ENCODE measurements around the gene TBCB. TPM values are rescaled to one million over a fixed set of nuclear protein-coding genes. Genes with fewer than 3 reads are reported as not detected.

Gene TBCB
- total RNA-seq, 1 donor from 2014 or later, result 496 TPM

DNA sequence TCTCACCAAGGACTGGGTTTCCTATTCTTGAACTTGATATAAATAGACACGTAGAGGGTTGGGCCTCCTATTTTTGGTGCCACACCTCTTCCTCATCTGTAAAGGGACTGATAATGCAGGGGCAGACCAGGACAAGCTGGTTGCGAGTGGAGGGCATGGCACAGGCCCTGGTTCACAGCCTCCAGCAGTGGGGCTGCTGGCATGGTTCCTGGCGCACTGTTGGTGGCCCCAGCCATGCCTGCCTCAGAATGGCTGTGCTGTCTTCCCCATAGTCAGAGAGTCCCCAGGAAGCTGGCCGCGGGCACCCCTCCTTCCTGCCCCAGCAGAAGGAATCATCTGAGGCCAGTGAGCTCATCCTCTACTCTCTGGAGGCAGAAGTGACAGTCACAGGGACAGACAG, 14.8 kb upstream of the TBCB start:
- DNase-seq (ENCODE audit: low spot score in 2 of 2), result no peak
- no peak for FAIRE-seq

DNA sequence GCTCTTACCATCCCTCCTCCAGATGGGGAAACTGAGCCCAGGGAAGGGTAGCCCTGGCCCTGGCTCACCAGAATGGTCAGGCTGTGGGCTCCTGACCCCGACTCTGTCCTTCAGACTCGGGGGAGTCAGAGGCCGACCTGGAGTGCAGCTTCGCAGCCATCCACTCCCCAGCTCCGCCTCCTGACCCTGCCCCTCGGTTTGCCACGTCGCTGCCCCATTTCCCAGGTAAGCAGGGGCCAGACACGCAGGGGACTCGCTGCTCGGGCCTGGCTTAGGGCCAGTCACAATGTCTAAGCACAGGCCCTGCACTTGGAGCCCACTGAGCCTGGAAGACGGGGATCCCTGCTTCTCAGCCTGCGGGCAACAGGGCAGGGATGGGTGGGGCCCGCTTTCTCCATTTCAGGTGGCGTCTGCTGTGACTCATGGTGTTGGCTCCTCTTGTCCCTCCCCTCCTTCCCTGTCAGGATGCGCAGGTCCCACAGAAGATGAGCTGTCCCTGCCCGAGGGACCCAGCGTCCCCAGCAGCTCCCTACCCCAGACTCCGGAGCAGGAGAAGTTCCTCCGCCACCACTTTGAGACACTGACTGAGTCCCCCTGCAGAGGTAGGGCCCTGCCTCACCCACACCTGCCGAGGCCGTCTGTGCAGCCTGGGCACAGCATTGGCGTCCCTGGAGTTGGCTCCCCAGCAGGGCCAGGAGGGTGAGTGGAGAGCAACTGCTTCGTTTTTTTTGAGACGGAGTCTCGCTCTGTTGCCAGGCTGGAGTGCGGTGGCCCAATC, 13.5 kb upstream of the TBCB start:
- FAIRE-seq (no peak), DNase-seq (ENCODE audit: low spot score in 2 of 2) (no peak)

DNA sequence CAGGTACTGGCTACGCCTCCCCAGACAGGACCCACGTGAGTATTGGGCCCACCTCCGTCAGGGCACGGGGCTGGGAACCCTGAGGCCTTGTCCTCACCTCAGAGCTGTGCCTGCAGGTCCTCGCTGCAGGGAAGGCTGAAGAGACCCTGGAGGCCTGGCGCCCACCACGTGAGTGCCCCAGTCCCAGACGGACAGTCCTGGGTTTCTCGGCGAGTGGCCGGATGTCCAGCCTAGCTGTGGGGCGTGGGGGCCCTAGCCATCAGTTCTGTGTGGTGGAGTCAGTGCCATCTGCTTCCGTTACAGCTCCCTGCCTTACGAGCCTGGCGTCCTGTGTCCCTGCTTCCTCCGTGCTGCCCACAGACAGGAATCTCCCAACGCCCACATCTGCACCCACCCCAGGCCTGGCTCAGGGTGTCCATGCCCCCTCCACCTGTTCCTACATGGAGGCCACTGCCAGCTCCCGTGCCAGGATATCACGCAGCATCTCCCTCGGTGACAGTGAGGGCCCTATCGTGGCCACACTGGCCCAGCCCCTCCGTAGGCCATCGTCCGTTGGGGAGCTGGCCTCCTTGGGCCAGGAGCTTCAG, 12.1 kb upstream of the TBCB start:
- DNase-seq (ENCODE audit: low spot score in 2 of 2), result no peak
- no peak for FAIRE-seq

DNA sequence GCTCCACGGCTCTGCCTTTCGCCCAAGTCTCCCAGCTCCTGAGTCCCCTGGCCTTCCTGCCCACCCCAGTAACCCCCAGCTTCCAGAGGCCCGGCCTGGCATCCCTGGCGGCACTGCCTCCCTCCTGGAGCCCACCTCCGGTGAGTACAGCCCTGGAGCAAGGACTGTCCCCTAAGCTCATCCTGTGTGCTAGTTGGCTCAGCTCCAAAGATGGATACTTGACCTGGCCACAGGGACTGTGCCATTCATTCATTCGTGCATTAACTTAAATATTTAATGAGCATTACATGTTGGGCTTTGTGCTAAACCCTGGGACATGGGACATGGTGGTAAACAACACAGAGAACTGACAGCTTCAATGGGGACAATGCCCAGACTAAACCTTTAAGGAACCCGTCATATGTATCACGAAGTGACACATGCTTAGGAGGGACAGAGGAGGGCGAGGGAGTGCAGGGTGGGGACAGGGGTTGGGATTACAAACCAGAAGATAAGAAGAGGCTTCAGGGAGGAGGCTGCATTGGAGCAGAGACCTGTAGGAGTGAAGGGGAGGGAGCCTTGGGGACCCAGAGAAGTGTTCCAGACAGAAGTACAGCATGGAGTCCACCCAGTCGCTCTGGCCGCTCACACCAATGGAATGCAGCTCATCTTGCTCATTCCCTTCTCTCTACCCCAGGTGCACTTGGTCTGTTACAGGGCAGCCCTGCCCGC, 11.3 kb upstream of the TBCB start:
- FAIRE-seq, result no peak

DNA sequence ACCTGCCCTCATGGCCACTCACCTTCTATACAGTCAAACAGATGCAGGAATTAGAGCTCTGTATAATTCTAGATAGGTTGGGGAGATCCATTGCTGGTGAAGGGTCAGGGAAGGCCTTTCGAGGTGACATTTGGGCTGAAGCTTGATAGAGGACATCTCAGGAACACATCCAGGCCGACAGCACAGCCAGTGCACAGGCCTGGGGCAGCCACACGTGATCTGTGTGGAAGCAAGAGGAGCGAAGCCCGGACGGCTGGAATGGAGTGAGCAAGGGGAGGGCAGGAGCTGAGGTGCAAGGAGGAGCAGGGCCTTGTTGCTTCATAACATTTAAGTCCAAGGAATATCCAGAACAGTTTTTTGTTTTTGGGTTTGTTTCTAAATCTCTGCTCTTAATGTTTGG, 8.8 kb upstream of the TBCB start:
- DNase-seq (ENCODE audit: low spot score in 2 of 2) (no peak), FAIRE-seq (no peak)

More for the DNA sequence above, 11.3 kb upstream of the TBCB start:
- no peak for DNase-seq (ENCODE audit: low spot score in 2 of 2)

DNA sequence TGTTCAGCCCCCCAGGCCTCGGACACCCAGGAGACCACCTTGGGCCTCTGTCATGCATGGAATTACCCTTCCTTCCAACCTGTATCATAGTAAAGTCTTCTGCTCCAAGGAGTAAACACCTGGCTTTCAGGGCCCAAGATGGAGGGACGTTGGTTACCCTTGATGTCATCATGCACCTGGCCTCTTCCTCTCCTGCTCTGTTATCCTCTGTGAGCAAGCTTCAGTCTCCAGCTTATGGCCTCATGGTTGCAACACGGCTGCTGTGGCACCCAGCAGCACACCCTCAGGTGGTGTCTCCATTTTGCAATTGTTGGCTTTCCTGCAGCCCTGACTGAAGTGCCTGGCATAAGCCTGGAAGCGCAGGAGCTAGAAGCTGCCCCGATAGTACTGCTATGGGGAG, 8.3 kb upstream of the TBCB start:
- DNase-seq (ENCODE audit: low spot score in 2 of 2), result no peak
- FAIRE-seq, result no peak

DNA sequence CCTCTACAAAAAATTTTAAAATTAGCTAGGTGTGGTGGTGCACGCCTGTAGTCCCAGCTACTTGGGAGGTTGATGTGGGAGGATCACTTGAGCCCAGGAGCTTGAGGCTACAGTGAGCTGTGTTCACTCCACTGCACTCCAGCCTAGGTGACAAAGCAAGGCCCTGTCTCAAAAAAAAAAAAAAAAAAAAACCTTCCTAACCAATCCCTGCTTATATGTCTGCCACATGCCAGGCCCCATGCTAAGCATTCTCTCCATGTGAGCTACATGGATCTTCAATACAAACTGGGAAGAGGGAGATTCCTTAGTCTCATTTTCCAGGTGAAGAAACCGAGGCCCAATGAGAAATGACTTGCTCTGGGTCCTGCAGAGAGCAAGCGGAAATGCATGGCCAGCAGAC, 6.6 kb upstream of the TBCB start:
- DNase-seq (ENCODE audit: low spot score in 2 of 2) (no peak), FAIRE-seq (no peak)

DNA sequence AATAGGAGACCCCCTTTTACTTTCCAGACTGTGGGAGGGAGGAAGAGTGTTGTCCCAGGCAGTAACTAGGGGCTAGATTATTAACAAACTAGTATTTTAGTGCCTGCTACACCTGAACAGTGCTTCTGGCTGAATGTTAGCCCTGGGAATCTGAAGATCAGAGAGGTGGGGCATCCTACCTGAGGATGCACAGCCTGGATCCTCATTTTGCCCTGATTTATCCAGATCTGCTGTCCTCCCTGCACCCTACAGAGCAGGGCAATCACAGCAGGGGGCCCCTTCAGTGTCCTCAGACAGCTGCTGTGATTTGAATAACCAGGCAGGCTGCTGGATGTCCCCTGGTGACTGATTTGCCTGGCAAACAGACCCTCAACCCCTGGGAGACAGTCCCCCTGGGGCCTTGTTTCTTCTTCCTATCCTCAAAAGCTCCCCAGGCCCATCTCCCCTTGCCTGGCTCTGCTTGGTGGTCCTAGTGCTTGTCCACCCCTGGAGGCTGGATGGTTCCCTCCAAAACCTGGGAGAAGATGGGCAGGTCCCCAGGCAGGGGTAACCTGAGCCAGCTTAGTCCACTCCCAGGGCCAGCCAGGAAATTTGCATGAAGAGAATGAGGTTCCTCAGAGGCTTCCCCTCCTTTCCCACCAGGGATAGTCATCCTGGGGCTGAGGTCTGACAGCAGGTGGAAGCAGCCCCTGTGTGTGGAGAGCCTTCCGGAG, 4.6 kb upstream of the TBCB start, which contains the start of gene OVOL3:
Gene OVOL3, plus strand, starts transcription at position 657 of the 713 bp plus-strand sequence. CDS start 60 bp downstream, outside the sequence.
- DNase-seq (ENCODE audit: low spot score in 2 of 2), result no peak
- no peak for FAIRE-seq

DNA sequence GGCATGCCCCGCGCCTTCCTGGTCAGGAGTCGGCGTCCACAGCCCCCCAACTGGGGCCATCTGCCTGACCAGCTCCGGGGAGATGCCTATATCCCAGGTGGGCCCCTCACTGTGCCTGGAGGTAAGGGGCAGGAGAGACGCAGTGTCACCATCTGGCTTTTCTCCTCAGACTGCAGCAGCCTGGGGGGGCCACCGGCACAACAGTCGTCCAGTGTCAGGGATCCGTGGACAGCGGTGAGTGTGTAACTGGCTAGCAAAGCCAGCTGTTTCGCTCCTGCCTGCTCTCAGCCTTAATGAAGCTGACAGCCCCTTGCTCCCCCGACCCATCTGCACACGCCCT, 4.1 kb upstream of the TBCB start:
- no peak for FAIRE-seq
- DNase-seq (ENCODE audit: low spot score in 2 of 2), result no peak

DNA sequence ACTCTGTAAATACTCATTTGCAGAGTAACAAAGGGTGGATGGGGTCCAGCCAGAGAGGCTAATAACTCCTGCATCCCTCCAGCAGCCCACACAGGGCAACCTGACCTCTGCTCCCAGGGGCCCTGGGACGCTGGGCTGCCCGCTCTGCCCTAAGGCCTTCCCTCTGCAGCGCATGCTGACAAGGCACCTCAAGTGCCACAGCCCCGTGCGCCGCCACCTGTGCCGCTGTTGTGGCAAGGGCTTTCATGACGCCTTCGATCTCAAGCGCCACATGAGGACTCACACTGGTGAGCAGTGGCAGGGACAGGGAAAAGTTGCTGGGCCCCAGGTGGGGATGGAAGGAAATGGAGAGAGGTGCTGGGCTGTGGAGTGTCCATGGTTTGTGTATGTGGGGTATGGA, 2.6 kb upstream of the TBCB start:
- DNase-seq (ENCODE audit: low spot score in 2 of 2) (no peak), FAIRE-seq (no peak)

DNA sequence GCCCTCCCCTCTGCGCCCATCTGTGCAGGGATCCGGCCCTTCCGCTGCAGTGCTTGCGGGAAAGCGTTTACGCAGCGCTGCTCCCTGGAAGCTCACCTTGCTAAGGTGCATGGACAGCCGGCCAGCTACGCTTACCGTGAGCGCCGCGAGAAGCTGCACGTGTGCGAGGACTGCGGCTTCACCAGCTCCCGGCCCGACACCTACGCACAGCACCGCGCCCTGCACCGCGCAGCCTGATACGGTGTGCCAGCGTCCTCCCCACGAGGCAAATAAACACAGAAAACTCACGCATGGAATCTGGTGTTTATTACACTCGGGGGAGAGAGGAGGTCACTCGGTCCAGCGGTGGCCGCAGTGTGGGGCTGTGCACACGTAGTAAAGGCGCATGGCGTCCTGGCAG, 1.8 kb upstream of the TBCB start:
- DNase-seq (ENCODE audit: low spot score in 2 of 2) (no peak), FAIRE-seq (no peak)

DNA sequence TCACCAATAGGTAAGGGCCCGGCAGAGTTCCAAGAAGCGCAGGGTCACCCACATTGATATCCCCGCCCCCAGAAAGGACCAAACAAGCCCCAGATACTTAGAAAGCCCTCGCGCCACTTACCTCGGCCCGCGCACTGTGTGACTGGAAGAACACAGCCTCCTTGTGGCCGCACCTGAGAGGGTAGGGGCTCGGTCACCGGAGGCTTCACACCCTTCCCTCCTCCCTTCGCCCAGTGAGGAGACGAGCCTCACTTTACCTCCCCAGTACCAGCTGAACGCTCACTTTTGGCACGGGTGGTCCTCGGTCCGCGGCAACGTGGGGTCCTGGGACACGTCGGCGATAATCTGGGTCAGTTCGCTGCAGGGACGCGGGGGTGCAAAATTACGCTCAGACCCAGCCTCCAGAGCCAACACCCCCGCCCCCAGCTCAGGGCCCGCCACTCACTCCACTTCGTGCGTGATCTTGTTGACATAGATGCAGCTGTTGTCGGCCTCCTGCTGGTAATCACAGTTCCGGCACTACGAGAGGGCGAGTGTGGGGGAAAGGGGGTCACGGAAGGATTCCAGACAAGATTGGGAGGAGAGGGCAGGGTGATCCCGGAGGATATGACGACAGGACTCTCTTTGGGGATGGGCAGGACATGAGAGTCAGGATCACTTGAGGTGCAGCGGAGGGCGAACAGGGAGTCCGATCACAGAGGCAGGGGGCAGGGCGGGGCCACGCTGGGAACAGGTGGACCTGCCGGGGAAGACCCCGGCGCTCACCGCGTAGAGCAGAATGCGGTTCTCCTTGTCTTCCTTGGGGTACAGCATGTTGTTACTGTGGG, 1.2 kb upstream of the TBCB start:
- DNase-seq (ENCODE audit: low spot score in 2 of 2) (peak in 1 of 2 donors; percentile 48), FAIRE-seq (no peak)

DNA sequence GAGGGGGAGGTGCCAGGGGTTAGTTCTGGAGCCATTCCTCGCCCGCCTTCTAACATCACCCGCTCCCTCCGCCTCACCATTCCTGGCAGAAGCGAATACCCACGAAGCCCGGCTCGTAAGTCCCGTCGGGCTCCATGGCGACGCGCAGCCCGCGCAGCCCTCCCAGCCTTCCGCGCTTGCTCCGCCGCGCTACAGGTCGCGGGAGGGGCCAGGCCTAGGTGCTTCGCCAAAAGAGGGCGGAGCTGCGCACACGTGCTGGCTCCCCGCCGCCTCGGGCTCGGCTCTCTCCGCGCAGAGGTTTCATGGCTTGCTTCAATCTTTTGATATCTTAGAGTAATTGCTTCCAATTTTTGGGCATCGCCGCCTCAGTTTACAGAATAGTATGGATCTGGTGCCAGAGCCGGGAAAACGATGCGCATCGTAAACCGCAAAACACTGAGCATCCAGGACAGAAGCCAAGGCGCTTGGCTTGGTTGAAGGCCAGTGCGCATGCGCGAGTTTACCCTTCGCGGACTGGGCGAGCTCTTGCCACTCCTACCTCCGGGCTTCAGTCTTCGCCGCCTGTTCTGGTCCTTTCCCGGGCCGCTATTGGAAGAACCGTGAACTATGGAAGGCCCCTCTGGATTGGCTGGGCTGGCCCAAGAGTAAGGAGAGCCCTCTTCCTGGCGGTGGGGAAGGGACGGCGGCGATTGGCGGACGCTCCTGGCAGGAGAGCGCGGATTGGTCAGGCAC, 381 bp upstream of the TBCB start, which contains the start of gene POLR2I:
Gene POLR2I, minus strand, starts transcription at position 155 of the 732 bp plus-strand sequence. Its CDS starts 19 bp downstream, at position 136.
- DNase-seq (ENCODE audit: low spot score in 2 of 2), result peak; percentile 98 to 99
- peak; percentile 79 for FAIRE-seq

DNA sequence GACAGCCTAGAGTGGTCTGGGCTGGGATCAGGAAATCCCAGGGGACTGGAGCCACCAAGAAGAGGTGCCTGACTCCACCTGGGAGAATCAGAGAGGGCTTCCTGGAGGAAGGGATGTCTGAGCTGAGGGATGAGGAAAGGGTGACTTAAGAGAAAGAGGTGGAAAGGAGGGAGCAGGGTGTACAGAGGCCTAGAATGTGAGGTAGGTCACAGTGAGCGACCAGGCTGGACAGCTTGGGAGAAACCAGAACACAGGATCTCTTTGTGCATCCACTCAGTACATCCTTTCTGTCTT, 1.0 kb downstream of the TBCB start:
- DNase-seq (ENCODE audit: low spot score in 2 of 2) (no peak), FAIRE-seq (no peak)

DNA sequence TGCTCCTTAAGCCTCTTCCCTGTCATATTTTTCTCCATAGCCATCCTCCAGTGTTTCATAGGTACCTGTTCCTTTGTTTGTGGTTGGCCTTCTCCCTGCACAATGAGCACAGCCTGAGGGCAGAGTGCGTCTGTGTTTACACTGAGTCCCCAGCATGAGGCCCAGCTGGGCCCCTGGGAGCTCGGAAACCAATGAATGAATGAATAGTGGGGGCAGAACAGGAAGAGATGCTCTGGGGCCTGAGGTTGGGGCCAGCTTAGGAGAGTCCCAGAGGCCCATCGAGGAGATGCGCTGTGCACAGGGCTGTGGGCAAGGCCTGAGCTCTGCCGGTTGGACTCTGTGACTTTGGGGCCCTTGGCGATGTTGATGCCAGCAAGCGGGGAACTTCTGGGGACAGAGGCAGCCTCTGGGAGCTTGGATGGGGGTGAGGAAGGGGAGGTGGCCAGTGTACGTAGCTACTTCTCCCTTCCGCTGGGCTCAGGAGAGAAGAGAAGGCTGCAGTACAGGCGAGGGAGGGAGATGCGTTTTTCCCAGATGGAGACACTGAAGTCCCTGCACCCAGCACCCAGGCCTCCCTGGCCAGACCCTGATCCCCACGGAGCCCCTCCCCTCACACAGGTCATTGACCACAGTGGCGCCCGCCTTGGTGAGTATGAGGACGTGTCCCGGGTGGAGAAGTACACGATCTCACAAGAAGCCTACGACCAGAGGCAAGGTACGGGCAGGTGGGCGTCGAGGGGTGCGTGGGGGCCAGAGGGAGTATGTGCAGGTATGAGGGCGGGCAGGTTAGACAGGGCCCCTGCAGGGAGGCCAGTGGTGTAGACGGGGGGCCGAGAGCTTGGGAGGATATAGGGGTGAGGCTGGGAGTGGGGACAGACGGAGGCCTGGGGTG, 5.1 kb downstream of the TBCB start:
- FAIRE-seq (no peak), DNase-seq (ENCODE audit: low spot score in 2 of 2) (no peak)

DNA sequence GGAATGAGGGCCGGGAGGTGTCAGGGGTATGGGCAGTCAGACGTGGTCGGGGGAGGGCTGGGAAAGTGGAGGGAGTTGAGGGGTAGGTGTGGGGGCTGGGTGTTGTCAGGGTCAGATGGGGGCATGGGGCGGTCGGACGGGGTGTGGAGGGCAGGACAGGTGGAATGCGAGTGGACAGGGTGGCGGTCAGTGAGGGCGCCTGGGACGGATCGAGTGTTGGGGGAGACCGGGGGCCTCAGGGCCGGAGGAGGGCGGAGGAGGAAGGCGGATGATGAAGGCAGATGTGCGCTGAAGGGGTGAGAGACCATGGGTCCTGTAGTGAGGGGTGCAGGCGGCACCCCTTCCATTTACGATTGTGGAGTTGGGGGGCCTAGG, 5.7 kb downstream of the TBCB start:
- no peak for FAIRE-seq

DNA sequence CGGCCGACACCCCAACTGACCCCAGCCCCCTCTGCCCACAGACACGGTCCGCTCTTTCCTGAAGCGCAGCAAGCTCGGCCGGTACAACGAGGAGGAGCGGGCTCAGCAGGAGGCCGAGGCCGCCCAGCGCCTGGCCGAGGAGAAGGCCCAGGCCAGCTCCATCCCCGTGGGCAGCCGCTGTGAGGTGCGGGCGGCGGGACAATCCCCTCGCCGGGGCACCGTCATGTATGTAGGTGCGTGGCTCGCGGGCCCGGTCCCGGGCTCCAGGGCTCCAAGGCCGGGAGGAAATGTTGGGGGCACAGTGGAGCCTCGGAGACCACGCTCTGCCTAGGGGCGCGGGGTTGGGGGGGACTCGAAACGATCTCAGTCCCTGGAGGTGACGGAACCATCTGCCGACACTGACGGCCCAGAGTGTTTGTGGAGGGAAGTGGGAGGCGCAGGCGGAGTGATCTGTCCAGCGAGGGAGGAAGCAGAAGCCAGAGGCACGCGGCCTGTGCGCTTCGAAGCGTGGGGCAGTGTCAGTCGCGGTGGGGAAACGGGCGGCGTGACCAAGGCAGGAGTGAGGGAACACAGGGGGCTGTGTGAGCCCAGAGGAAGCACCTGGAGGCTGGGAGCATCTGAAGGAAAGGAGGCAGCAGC, 6.3 kb downstream of the TBCB start:
- no peak for FAIRE-seq
- DNase-seq (ENCODE audit: low spot score in 2 of 2), result no peak

More for the DNA sequence above, 5.7 kb downstream of the TBCB start:
- no peak for DNase-seq (ENCODE audit: low spot score in 2 of 2)

DNA sequence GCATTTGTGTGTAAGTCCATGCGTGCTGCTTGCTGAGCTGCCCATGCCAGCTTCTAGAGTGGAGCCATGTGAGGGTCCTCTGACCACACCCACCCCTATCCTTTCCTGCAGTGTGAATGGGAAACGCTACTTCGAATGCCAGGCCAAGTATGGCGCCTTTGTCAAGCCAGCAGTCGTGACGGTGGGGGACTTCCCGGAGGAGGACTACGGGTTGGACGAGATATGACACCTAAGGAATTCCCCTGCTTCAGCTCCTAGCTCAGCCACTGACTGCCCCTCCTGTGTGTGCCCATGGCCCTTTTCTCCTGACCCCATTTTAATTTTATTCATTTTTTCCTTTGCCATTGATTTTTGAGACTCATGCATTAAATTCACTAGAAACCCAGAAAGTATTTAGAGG, 10.3 kb downstream of the TBCB start:
- DNase-seq (ENCODE audit: low spot score in 2 of 2) (no peak), FAIRE-seq (no peak)
